ENCODE results near the gene CREB5. TPM values are rescaled to one million over a fixed set of nuclear protein-coding genes. Genes with fewer than 3 reads are reported as not detected.

The CREB5 gene
- total RNA-seq, 1 experiment from 2014 or later: 2.1 TPM

GRCh38 chr7:28627896-28628295, 215.6 kb downstream of the CREB5 start:
- ChIA-PET CTCF (interaction anchor here (0.7 kb wide), 1 partner anchor 18 kb away, joined by 4 read pairs; no protein-coding TSS in a partner anchor), POLR2A (ENCODE audit: unreplicated experiment) (no interaction called here)
- Histone ChIP-seq H3K9me3 (ENCODE audit: insufficient read depth, low read depth) (no peaks in the 10 kb centered on the region), H3K4me2 (no peak overlapping the region), H3K27ac (no peak overlapping the region), H2AFZ (no peak overlapping the region), H4K20me1 (ENCODE audit: insufficient read depth) (no peaks in the 10 kb centered on the region), H3K36me3 (ENCODE audit: low read depth) (no peaks in the 10 kb centered on the region), H3K4me1 (replicated peaks; ENCODE audit: insufficient read depth) (peaks cover 18% of the 10 kb centered on the region), H3F3A (ENCODE audit: insufficient read depth, low read depth) (peaks cover 3% of the 10 kb centered on the region; the same call in 1 of the 2 replicates), H3K79me2 (ENCODE audit: low read depth) (no peaks in the 10 kb centered on the region), H3K4me3 (no peak overlapping the region), H3K9me2 (ENCODE audit: insufficient read depth) (no peaks in the 10 kb centered on the region), H3K27me3 (ENCODE audit: insufficient read depth, low read depth) (no peaks in the 10 kb centered on the region)
- TF ChIP-seq, protein P1, sequence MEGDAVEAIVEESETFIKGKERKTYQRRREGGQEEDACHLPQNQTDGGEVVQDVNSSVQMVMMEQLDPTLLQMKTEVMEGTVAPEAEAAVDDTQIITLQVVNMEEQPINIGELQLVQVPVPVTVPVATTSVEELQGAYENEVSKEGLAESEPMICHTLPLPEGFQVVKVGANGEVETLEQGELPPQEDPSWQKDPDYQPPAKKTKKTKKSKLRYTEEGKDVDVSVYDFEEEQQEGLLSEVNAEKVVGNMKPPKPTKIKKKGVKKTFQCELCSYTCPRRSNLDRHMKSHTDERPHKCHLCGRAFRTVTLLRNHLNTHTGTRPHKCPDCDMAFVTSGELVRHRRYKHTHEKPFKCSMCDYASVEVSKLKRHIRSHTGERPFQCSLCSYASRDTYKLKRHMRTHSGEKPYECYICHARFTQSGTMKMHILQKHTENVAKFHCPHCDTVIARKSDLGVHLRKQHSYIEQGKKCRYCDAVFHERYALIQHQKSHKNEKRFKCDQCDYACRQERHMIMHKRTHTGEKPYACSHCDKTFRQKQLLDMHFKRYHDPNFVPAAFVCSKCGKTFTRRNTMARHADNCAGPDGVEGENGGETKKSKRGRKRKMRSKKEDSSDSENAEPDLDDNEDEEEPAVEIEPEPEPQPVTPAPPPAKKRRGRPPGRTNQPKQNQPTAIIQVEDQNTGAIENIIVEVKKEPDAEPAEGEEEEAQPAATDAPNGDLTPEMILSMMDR (conservative IDR thresholded peaks at IDR 0.05): no peak
- TF ChIP-seq EZH2 (IDR thresholded peaks at IDR 0.05; ENCODE audit: low read depth): no peak
- no peak for DNase-seq
- no TSS peak for BruUV-seq (replicated peaks)
- intact Hi-C loops (cut with micrococcal nuclease; ENCODE audit: unreplicated experiment): loop anchor here (5.0 to 10.0 kb wide), 2 partner anchors 123 to 331 kb away; no protein-coding TSS in a partner anchor

- H4K20me1 ChIP-seq (ENCODE audit: insufficient read depth): no peaks in the 10 kb centered on the region
- BruUV-seq (replicated peaks): no TSS peak
- H3K4me2 ChIP-seq: no peak overlapping the region
- H3K79me2 ChIP-seq (ENCODE audit: low read depth): no peaks in the 10 kb centered on the region
- no peak overlapping the region for H3K27ac ChIP-seq
- intact Hi-C loops (cut with micrococcal nuclease; ENCODE audit: unreplicated experiment): loop anchor here (5.0 to 10.0 kb wide), 2 partner anchors 125 to 332 kb away; no protein-coding TSS in a partner anchor
- H2AFZ ChIP-seq: no peak overlapping the region
- ChIA-PET POLR2A (ENCODE audit: unreplicated experiment) (no interaction called here), CTCF (no interaction called here)
- H3K4me3 ChIP-seq: no peak overlapping the region
- no peaks in the 10 kb centered on the region for H3F3A ChIP-seq (ENCODE audit: insufficient read depth, low read depth)
- H3K36me3 ChIP-seq (ENCODE audit: low read depth): no peaks in the 10 kb centered on the region
- H3K9me2 ChIP-seq (ENCODE audit: insufficient read depth): no peaks in the 10 kb centered on the region
- H3K9me3 ChIP-seq (ENCODE audit: insufficient read depth, low read depth): no peaks in the 10 kb centered on the region
- H3K27me3 ChIP-seq (ENCODE audit: insufficient read depth, low read depth): no peaks in the 10 kb centered on the region
- no peak for TF ChIP-seq EZH2 (IDR thresholded peaks at IDR 0.05; ENCODE audit: low read depth)
- TF ChIP-seq, protein P1 (conservative IDR thresholded peaks at IDR 0.05): no peak
- DNase-seq: no peak
- H3K4me1 ChIP-seq (replicated peaks; ENCODE audit: insufficient read depth): peaks cover 5% of the 10 kb centered on the region
Observed at GRCh38 chr7:28629216-28629842, 217.0 kb downstream of the CREB5 start.

GRCh38 chr7:28630350-28630749, 218.0 kb downstream of the CREB5 start:
- POLR2A ChIA-PET (ENCODE audit: unreplicated experiment): interaction anchor here (0.5 kb wide), 1 partner anchor 44 kb away, joined by 4 read pairs; no protein-coding TSS in a partner anchor
- no peaks in the 10 kb centered on the region for H3K9me3 ChIP-seq (ENCODE audit: insufficient read depth, low read depth)
- no peaks in the 10 kb centered on the region for H3K9me2 ChIP-seq (ENCODE audit: insufficient read depth)

More at GRCh38 chr7:28630350-28630749, 218.0 kb downstream of the CREB5 start:
- H3K4me3 ChIP-seq: no peak overlapping the region
- intact Hi-C loops (cut with micrococcal nuclease; ENCODE audit: unreplicated experiment): no loop called here
- H3K27me3 ChIP-seq (ENCODE audit: insufficient read depth, low read depth): no peaks in the 10 kb centered on the region
- H3K27ac ChIP-seq: no peak overlapping the region
- H2AFZ ChIP-seq: no peak overlapping the region
- H3K36me3 ChIP-seq (ENCODE audit: low read depth): no peaks in the 10 kb centered on the region
- TF ChIP-seq, protein P1 (conservative IDR thresholded peaks at IDR 0.05): no peak
- no peak for TF ChIP-seq EZH2 (IDR thresholded peaks at IDR 0.05; ENCODE audit: low read depth)
- no peaks in the 10 kb centered on the region for H3F3A ChIP-seq (ENCODE audit: insufficient read depth, low read depth)
- CTCF ChIA-PET: no interaction called here
- H4K20me1 ChIP-seq (ENCODE audit: insufficient read depth): no peaks in the 10 kb centered on the region
- no peak overlapping the region for H3K4me2 ChIP-seq
- DNase-seq: no peak
- H3K4me1 ChIP-seq (replicated peaks; ENCODE audit: insufficient read depth): peaks cover 5% of the 10 kb centered on the region
- H3K79me2 ChIP-seq (ENCODE audit: low read depth): no peaks in the 10 kb centered on the region
- BruUV-seq (replicated peaks): no TSS peak
